ACC112 (cell line): ENCODE results near the gene SLC25A46.
A peak's percentile ranks its signal among the peaks of the same experiment; 100 is the strongest.
"Not testable (repeated sequence)": the region's sequence is repeated elsewhere in the genome, so short reads cannot be mapped to it uniquely, and the experiment has no call there.

Source experiments
- H2AFZ ChIP-seq: fragments of 200-600 bp; sonication (generic); one replicate; pipeline ENCODE4 v1.6.0; 2017; ENCODE audit warnings: antibody characterized with exemption, low read length; ENCODE audit not compliant: unreplicated experiment
- H3K27ac ChIP-seq: fragments of 200-600 bp; sonication (generic); 2 replicates; pipeline ENCODE4 v1.5.1; 2014; ENCODE audit warnings: low read depth, mild to moderate bottlenecking, antibody characterized with exemption, low read length, moderate library complexity
- H3K27me3 ChIP-seq: fragments of 200-600 bp; sonication (generic); 2 replicates; pipeline ENCODE4 v1.6.1; 2014; ENCODE audit warnings: mild to moderate bottlenecking, antibody characterized with exemption, low read length, moderate library complexity, mixed read lengths; ENCODE audit not compliant: insufficient read depth
- H3K36me3 ChIP-seq: fragments of 200-600 bp; sonication (generic); 2 replicates; pipeline ENCODE4 v1.6.1; 2016; ENCODE audit warnings: mild to moderate bottlenecking, antibody characterized with exemption, low read length, moderate library complexity, mixed read lengths; ENCODE audit not compliant: insufficient read depth
- H3K4me1 ChIP-seq: fragments of 200-600 bp; sonication (generic); one replicate; pipeline ENCODE4 v1.6.1; 2016; ENCODE audit warnings: low read length, mixed read lengths; ENCODE audit not compliant: insufficient read depth, unreplicated experiment, control insufficient read depth
- H3K4me3 ChIP-seq: fragments of 200-600 bp; sonication (generic); 2 replicates; pipeline ENCODE4 v1.5.1; 2014; ENCODE audit warnings: mild to moderate bottlenecking, low read depth, low read length
- H3K79me2 ChIP-seq: fragments of 200-600 bp; sonication (generic); one replicate; pipeline ENCODE4 v1.6.0; 2016; ENCODE audit warnings: low read length; ENCODE audit not compliant: control insufficient read depth, unreplicated experiment, insufficient read depth

Gene SLC25A46

DNA sequence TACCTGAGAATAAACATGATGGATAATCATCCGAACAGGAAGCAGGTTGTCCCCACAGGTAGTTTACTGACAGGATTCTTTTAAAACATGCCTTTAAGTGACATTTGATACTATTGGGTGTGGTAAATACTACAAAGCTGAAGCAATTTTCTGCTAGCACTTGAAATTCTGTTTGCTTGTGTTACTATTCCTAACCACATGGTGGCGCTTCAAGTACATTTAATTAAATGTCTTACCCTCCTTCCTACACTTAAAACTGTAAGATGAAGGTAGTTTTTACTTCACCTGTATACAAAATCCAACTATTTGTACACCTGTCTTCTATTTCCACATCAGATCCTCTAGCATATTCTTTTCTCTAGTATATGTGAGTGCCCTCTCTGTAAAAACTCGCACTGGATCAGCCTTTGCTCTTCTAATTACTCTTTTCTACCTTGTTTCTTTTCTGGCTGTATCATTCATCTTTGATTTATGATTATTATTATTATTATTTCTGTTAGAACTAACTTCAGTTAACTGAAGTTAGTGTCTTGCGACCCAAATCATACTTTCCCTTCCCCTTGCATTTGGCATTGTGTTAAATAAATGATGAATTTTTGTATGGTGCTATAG lies 18.4 kb downstream of the SLC25A46 start:
- H3K4me3 ChIP-seq: no peak overlapping the region
- peaks cover 20% of the 10 kb centered on the region for H3K36me3 ChIP-seq
- no peak overlapping the region for H3K27ac ChIP-seq
- no peaks in the 10 kb centered on the region for H3K79me2 ChIP-seq
- no peaks in the 10 kb centered on the region for H3K4me1 ChIP-seq
- H3K27me3 ChIP-seq: no peaks in the 10 kb centered on the region
- no peak overlapping the region for H2AFZ ChIP-seq

DNA sequence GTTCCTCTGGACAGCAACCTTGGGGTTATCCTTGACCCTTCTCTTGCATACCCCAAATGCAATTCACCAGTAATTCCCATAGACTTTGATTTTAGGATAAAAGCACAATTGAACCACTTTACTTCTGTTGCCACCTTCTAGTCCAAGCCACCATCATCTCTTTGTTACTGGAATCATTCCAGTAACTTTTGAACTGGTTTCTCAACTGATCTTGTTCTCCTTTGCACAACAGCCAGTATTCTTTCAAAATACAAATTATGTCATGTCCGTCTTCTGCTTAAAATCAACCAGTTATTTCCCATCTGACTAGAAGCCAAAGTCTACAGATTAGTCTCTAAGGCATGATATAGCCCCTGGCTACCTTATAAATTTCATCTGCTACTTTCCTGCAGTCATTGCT lies 21.4 kb downstream of the SLC25A46 start:
- H2AFZ ChIP-seq: no peak overlapping the region
- no peak overlapping the region for H3K27ac ChIP-seq
- H3K4me1 ChIP-seq: peaks cover 3% of the 10 kb centered on the region
- H3K36me3 ChIP-seq: peaks cover 28% of the 10 kb centered on the region
- no peaks in the 10 kb centered on the region for H3K79me2 ChIP-seq
- no peaks in the 10 kb centered on the region for H3K27me3 ChIP-seq
- H3K4me3 ChIP-seq: no peak overlapping the region

- no peaks in the 10 kb centered on the region for H3K79me2 ChIP-seq
- no peaks in the 10 kb centered on the region for H3K27me3 ChIP-seq
- no peak overlapping the region for H2AFZ ChIP-seq
- H3K4me3 ChIP-seq: no peak overlapping the region
- H3K27ac ChIP-seq: peak overlapping the region; percentile 89
- peaks cover 30% of the 10 kb centered on the region for H3K4me1 ChIP-seq
- H3K36me3 ChIP-seq: peaks cover 1% of the 10 kb centered on the region
Measured at GRCh38 chr5:110768138-110768860, 29.5 kb downstream of the SLC25A46 start.

DNA sequence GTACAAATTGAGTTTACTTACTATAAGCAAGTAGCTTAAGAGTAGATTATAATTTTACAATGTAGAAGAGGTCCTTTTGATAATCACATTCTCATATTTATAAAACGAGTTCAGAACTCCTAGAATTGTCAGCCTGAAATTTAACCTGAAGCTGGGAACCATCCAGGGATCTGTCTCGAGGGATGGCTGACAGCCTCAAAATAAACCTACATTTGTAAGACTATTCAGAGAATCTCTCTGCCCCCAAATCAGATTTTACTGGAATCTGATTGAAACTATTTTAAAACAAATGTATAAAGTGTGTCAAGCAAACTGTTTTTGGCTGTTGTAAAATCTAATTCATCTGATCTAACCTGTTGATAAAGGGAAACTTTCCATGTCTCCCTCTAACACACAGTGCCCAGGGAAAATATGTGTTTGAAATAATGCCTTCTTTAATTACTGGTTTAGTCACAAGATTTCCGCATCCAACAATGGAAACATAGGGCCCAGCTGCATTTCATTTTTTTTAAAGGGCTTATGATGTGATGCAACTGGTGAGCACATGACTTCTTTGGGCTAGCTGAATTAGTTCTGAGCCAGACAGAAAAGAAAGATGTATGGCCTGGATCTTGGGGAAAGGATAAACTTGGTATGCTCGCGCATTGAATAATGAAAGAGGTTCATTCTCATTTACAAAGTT lies 30.3 kb downstream of the SLC25A46 start:
- H3K4me3 ChIP-seq: peak overlapping the region; percentile 13; the same call in 1 of the 2 replicates
- no peaks in the 10 kb centered on the region for H3K79me2 ChIP-seq
- H3K36me3 ChIP-seq: no peaks in the 10 kb centered on the region
- no peaks in the 10 kb centered on the region for H3K27me3 ChIP-seq
- peak overlapping the region; percentile 89 for H3K27ac ChIP-seq
- peak overlapping the region; percentile 38 for H2AFZ ChIP-seq
- H3K4me1 ChIP-seq: peaks cover 30% of the 10 kb centered on the region

GRCh38 chr5:110770286-110770685 lies 31.5 kb downstream of the SLC25A46 start:
- H3K4me3 ChIP-seq: no peak overlapping the region
- H3K79me2 ChIP-seq: no peaks in the 10 kb centered on the region
- H3K27ac ChIP-seq: no peak overlapping the region
- H3K36me3 ChIP-seq: no peaks in the 10 kb centered on the region
- peaks cover 26% of the 10 kb centered on the region for H3K4me1 ChIP-seq
- H3K27me3 ChIP-seq: no peaks in the 10 kb centered on the region
- no peak overlapping the region for H2AFZ ChIP-seq

DNA sequence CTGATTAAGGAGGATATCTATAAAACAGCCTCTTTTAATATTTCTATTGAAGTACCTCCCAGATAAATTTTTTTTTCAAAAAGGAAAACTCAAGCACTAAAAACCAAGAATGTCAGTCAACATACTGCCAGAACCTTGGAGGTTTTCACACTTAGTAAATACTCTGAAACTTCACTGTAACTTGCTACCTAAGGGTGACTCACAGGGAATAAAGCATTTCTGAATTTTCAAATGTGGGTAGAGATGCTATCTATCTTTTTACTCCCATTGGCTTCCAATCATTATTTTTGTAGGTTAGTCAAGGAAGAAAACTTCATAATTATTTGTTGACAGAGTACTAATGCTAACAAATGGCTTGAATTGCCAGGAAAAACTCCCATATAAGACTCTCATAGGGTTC lies 46.1 kb downstream of the SLC25A46 start:
- Histone ChIP-seq H3K4me3 (peak overlapping the region; percentile 1; the same call in 1 of the 2 replicates), H3K4me1 (peaks cover 20% of the 10 kb centered on the region), H3K79me2 (no peaks in the 10 kb centered on the region), H3K27ac (peak overlapping the region; percentile 74), H3K27me3 (no peaks in the 10 kb centered on the region), H3K36me3 (no peaks in the 10 kb centered on the region), H2AFZ (peak overlapping the region; percentile 61)

GRCh38 chr5:110785356-110785755 lies 46.5 kb downstream of the SLC25A46 start:
- H2AFZ ChIP-seq: no peak overlapping the region
- peak overlapping the region; percentile 74 for H3K27ac ChIP-seq
- peak overlapping the region; percentile 14; the same call in 1 of the 2 replicates for H3K4me3 ChIP-seq
- no peaks in the 10 kb centered on the region for H3K79me2 ChIP-seq
- H3K4me1 ChIP-seq: peaks cover 20% of the 10 kb centered on the region
- H3K36me3 ChIP-seq: no peaks in the 10 kb centered on the region
- H3K27me3 ChIP-seq: no peaks in the 10 kb centered on the region

DNA sequence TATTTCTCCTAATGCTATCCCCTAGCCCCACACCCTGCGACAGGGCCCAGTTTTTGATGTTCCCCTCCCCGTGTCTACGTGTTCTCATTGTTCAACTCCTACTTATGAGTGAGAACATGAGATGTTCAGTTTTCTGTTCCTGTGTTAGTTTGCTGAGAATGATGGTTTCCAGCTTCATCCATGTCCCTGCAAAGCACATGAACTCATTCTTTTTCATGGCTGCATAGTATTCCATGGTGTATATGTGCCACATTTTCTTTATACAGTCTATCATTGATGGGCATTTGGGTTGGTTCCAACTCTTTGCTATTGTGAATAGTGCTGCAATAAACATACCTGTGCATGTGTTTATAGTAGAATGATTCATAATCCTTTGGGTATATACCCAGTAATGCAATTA lies 49.2 kb downstream of the SLC25A46 start:
- H3K27me3 ChIP-seq, H2AFZ ChIP-seq, H3K36me3 ChIP-seq, H3K79me2 ChIP-seq, H3K4me3 ChIP-seq, H3K27ac ChIP-seq: not testable (repeated sequence)
- H3K4me1 ChIP-seq: peaks cover 20% of the 10 kb centered on the region

DNA sequence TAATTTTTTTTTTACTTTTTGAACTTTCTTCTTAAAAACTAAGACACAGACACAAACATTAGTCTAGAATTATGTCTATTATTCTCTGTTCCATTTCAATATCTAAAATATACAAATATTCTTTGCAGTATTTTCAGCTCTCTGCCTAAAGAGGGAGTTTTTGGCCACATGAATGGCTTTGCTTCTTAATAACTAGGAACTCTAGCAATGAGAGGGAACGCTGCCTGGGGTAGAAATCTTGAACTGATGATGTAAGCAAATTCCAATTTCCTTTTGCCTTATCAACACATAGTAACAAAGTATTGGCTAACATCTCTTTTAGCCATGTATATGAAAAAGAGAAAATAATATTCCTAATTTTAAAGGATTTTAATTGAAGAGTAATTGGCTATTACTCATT lies 51.9 kb downstream of the SLC25A46 start:
- Histone ChIP-seq H3K4me3 (no peak overlapping the region), H3K27me3 (no peaks in the 10 kb centered on the region), H3K27ac (no peak overlapping the region), H2AFZ (no peak overlapping the region), H3K36me3 (no peaks in the 10 kb centered on the region), H3K79me2 (no peaks in the 10 kb centered on the region), H3K4me1 (peaks cover 6% of the 10 kb centered on the region)

DNA sequence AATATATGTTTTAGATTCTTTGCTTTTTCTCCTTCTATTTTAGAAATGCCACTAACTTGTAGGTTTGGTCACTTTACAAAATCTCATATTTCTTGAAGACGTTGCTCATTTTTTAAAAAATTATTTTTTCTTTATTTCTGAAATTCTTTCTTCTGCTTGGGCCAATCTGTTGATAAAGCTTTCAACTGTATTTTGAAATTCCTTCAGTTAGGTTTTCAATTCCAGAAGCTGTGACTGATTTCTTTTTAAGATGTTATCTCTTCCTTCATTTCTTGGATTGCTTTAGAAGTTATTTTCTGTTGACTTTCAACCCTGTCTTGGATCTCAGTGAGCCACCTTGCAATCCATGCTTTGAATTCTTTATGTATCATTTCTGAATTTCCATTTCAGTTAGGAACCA lies 64.2 kb downstream of the SLC25A46 start:
- H3K79me2 ChIP-seq: no peaks in the 10 kb centered on the region
- H3K27me3 ChIP-seq: no peaks in the 10 kb centered on the region

More for the DNA sequence above, 64.2 kb downstream of the SLC25A46 start:
- H2AFZ ChIP-seq: no peak overlapping the region
- no peaks in the 10 kb centered on the region for H3K36me3 ChIP-seq
- H3K27ac ChIP-seq: no peak overlapping the region
- no peaks in the 10 kb centered on the region for H3K4me1 ChIP-seq
- H3K4me3 ChIP-seq: no peak overlapping the region
